Measurements from ENCODE around the gene MBNL3.

Gene MBNL3

DNA sequence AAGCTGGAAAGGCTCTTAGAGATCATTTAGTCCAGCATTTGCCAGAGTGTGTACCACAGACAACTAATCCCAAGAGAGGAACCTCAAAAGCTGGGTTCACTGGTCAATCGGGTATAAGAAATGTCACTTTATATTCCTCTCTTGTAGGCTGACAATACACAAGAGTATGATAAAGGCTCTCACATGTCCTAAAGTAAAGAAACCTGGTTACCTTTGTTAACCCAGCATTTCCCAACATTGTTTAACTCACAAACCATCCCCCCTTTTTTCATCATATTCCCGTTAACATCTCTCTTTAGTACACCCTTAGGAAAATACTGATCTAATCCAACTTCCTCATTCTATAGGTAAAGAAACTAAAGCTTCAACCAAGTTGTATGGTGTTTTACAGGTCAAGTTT lies 74.4 kb downstream of the MBNL3 start:
- DNase-seq (ENCODE audit: low spot score): no peak

DNA sequence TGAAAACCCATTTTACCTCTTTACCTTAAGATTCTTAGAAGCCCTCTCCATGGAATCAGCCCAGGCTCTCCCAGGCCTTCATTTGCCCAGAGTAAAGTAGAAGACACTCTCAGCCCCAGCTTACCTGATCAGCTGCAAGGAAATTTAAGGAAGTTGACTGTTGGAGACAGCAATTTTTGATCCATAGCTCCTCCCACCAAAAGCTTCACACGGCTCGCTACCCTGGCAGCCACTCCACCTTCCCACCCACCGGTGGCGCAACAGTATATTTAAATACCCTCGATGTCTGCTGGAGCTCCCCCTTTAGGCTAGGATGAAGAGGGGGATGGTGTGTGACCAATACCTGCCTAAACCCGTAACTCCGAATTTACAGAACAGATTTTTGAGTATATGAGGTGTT lies 75.4 kb downstream of the MBNL3 start:
- no peak for DNase-seq (ENCODE audit: low spot score)

DNA sequence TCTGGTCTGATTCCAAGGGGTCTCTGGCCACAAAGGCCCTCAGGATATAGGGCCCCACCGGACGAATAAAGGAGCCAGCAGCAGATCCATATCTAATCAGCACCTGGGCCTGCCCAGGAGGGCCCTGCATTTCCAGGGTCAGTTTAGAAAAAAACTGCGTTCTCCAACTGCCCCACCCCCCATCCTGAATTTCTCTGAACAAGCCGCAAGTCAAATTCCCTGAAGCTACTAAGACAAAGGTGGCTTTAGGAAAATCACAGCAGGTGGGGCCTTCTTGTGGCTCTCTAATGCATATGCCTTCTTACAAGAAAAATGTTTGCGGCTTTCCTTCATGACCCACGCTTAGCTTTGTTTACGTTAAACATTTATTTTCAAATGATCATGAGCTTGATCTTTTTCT lies 76.6 kb downstream of the MBNL3 start:
- DNase-seq (ENCODE audit: low spot score): no peak

DNA sequence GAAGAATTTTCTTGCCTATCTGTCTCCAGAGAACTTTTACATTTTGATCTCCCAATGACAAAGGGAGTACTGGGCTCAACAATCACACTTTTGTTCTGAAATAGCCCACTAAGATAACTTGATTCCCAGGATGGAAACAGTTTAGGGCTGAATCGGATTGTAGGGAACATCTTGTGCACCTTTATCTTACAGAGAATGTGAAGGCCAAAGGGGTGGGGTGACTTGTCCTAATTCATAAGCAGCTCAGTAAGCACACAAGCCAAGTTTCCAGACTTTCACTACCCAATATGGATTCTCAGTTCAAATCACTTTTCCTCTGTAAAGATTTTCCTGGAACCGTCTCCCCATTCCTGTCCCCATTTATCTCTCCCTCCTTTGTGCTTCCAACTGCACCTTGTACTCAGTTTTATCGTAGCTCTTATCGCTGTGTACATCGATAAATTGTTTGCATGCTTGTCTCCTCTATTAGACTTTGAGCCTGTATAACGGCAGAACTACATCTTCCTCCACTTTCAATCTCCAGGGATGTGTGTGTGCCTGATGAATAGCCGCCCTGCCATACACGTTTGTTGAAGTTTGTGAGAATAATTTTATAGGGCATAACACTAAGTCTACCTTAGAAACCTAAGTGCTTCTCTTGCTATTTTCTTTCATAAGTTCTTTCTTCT lies 77.4 kb downstream of the MBNL3 start:
- DNase-seq (ENCODE audit: low spot score): no peak

DNA sequence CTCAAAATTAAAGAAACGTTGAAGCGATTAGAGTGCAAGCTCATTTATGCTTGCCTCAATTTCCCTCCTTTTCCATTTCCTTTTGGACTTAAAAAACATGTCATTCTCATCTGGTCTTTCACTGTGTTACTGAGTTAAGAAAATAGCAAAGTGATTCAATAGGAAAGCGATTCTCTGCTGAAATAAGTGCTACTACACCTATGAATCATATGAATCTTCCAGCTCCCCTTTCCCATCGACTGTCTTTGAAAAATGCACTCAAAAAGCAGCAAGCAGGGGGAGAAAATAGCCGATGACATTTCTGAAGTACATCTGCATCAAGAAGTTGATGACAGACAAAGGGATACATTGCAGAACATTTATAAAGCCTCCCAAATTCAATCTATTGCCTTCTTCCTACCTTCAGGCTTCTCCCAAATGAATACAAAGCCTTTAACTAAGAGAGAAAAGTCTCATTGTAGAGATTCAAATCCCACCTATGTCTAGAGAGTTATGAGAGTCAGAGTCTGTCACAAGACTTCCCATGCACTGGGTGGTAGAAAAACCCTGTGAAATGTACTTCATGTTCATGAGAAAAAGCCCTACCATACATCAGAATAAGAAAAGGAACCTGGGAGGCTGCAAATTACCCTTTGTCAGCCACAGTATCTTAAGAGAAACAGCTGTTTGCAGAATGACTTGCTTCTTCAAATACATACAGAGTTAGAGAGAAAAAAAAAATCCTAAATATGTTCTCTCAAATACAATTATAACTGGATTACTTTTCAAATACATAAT lies 78.9 kb downstream of the MBNL3 start:
- no peak for DNase-seq (ENCODE audit: low spot score)

DNA sequence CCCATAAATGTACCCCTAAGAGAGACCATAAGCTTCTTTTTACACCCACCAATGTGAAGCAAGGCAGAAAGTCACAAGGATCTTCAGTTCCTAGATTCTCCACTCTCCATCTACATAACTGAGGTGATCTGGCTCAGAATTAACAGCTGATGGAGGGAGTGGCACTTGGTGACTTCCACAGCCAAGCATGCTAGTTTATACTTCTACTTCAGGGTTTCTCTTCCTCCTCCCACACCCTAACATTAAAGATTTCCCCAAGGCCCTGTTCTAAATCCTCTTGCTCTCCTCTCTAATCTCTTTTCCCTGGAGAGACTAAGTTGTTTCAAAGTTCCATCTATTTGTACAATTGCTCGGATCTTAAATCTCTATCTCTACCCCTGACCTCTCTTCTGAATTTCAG lies 81.1 kb downstream of the MBNL3 start:
- no peak for DNase-seq (ENCODE audit: low spot score)

DNA sequence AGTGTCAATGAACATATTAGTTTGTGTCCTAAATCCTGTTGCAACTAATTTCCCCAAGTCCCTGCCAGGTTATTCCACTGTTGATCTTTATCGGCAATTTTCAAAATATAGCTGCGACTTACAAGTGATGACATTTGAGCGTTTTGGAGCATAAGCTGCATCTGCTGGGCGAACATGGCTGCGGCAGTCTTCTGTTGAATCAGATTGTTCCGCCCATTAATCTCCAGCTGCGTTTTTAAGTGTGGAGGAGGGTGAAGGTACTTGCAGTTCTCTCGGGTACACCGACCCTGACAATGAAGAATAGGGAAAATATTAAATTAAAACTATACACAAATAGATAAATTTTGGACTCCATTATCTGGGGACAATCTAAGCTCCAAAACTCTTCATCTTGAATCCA lies 82.7 kb downstream of the MBNL3 start:
- no peak for DNase-seq (ENCODE audit: low spot score)

DNA sequence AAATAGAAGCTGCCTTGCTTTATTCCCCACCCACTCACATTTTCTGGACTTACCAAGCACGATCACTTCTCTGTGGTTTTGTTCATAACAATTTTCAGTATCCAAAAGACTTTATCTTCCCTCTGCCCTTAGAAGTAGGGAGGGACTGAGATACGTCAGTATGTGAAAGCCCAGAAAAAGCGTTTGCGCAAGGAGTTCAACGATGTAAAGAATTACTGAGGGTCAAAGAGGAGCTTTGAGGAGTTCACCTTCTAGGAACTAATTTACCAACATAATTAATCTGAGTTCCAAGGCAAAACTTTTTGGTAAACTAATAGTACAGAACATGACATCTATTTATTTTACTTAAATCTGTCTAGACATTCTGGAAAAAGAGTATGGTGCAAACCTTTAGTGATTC lies 84.6 kb downstream of the MBNL3 start:
- no peak for DNase-seq (ENCODE audit: low spot score)

DNA sequence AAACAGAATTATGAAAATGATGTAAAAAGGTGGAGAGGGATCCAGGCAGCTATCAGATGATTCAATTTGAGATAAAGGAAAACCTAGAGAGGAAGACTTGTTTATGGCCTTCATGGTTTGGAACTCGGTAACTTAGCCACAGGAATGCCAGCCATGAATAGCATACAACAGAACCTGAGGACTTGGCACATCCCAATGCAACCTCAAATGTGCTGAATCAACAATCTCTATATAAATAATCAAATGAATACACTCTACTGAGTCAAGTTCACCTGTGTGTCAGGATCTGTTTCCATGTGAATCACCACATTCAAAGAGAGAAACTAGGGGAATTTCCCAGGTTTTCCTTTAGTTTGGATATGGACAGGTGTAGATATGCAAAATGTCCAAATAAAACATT lies 86.9 kb downstream of the MBNL3 start:
- DNase-seq (ENCODE audit: low spot score): no peak

DNA sequence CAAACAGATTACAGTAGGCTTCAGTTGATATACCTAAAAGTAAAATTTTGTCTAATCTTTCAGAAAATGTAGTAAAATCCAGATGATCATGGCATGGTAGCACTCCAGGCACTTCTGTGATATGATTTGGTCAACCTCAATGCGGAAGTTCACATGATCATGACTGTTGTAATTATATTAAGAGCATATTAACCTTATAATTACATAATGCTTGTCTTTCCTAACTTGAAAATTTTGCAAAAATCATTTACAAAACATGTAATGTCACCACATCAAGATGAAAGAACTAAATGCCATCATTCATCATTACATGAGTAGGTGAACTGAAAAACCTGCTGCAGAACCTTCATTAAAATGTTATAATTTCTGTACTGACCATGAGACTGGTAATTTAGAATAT lies 88.1 kb downstream of the MBNL3 start:
- DNase-seq (ENCODE audit: low spot score): no peak

DNA sequence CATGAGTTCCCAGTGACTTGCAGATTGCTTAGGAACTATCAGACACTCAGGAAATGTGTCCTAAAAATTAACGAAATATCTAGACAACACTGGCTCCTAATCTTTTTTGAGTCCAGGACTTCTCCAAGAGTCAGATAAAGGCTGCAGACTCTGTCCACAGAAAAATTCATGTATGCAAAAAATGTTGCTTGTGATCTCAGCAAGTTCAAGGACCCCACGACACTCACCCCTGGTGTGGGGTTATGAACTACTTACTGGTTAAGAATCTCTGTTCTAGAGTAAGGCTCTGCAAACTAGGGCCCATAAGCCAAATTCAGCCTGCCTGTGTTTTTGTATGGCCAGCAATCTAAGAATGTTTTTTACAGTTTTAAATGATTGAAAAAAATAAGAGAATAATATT lies 93.2 kb downstream of the MBNL3 start:
- DNase-seq (ENCODE audit: low spot score): no peak

DNA sequence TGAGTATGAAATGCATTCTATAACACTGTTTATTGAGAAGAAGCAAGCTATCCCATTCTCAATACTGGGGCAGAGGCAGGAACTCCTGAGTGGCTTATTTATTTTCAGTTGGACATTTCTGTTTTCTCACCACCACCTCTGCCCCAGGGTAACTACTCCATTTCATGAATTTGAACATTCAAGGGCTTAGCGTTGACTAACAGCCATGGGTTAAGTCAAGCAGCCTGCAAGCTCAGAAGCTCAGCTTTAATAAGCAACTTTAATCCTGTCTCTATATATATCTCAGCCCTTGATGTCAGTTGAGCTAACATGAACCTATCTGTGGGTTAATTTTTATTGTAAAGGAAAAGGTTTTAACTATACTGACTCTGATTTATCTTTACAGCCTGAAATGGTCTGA lies 93.8 kb downstream of the MBNL3 start:
- DNase-seq (ENCODE audit: low spot score): no peak

DNA sequence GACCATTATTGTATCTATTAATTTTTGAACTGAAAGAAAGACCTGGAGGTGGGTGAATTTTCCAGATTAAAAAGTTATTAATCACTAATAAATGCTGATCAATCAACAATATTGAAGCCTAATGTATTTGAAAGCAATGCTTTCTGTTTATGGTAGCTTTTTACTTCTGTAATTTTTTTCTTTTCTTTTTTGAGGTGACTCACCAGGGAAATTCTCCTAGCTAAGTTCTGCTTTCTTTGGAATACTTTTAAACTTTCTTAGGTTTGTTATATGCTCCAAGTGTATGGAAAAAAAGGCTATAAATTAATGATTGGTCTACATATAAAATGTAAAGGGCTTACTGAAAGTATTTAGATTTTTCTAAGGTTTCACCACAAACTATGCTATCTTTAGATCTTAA lies 94.2 kb downstream of the MBNL3 start:
- DNase-seq (ENCODE audit: low spot score): no peak

DNA sequence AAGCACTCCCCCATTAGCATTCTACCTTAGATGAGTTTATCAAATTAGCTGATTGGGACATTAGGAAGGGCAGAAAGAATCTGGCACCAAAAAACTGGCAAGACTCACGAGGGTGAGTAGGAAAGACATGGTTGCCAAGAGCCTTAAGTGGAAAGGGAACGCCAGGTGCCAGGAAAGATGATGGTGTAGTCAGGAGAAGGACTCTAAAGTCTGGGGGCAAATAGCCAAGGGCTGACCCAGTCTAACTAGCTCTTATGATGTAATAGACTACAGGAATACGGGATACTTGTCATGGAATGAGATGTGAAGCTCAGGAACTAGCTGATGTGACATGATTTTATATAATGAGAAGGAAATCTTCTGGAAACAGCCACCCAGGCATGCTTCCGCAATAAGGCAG lies 94.8 kb downstream of the MBNL3 start:
- no peak for DNase-seq (ENCODE audit: low spot score)

DNA sequence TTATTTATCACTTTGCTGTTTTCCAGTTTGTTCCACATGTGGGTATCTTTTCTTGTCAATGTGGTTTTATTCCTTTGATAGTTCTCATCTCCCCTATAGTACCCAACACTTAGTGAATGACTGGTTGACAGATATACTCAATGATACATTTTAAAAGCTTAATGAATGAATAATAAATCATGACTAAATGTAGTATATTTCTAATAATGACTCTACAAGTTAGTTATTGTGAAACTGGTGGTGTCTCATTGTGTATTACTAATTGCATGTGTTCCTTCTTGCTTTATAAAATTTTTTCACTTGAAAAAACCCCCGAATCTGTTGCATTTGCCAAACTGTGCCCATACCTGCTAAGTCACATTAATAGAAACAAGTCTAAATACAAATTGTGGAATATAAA lies 95.4 kb downstream of the MBNL3 start:
- no peak for DNase-seq (ENCODE audit: low spot score)

DNA sequence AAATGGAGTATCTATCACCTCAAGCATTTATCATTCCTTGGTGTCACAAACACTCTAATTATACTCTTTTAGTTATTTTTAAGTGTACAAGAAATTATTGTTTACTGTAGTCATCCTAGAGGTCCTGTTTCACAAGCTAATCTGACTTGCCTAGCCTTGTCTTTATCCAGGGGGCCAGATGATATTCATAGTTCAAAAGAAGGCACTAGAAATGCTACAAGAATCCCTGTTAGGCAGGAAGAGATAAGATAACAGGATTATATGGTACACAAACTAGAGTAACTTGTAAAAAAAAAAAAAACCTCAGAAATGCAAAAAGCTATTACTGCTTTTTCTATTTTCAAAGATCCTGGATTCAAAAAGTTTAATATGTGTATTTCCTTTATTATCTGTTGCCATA lies 95.8 kb downstream of the MBNL3 start:
- no peak for DNase-seq (ENCODE audit: low spot score)

DNA sequence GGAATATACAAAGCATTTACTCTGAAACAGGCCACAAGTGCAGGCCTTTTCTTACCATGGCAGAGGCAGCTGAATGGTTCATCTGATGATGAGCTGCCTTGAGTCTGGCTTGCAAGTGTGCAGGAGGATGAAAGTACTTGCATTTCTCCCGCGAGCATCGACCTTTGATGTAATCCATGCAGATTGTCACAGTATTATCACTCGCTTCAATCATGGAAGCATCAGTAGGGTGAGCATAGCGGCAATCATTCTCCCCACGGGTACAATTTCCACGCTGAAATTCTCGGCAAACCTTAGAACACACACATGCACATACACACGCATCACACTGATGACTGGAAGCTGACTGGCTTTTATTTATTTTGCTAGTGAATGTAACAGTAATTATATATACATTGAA lies 98.0 kb downstream of the MBNL3 start:
- DNase-seq (ENCODE audit: low spot score): no peak

DNA sequence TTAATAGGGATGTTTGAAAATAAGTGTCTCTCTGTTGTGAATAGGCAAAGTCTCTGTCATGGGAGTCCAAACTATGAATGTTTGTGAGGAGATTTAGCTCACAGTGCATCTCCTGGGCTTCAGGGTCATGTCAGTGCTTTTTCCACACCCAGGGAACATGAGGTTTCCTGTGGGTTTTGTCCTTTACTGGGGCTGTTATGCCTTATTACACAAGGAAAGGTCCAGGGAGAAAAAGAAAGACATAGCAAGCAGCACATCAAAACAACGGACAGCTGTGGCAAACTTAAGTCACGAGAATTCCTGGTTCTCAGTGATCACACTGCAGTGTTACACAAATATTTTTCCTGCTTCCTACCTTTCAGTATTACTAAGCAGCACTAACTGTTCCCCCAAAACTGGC lies 99.4 kb downstream of the MBNL3 start:
- DNase-seq (ENCODE audit: low spot score): no peak

DNA sequence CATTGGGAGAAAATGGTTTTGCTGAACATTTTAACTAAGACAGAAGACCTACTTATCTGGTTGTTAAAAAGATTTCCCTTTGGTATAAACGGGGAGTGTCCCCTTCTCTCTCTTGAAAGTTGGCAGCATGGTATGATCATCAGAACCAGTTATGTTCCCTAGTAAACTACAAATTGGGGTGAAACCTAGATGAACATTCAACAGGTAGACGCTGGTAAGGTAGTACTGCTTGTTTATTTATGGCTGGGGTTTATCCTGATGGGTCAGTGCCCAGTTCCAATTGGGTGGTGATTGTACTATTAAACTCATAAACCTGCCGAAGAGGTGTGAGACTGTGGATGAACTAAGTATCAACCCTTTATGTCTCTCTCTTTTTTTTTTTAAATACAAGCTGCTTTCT lies 100.5 kb downstream of the MBNL3 start:
- no peak for DNase-seq (ENCODE audit: low spot score)

DNA sequence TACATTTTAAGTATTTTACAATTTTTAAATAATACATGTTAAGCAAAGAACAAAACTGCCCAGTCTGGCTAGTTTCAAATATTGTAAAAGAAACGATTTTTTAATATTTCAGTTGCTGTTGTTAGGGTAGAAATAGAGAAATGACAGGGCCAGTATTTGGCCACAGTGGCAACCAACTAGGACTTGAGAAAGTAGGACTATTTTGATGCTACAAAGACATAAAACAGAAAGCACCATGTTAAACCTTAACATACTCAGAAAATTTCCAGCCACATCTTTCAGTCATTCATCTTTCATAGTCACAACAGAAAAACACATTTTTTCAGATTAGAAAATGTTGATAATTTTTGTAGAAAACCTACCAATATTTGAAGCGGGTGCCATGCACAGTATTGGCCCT lies 104.5 kb downstream of the MBNL3 start:
- DNase-seq (ENCODE audit: low spot score): no peak

DNA sequence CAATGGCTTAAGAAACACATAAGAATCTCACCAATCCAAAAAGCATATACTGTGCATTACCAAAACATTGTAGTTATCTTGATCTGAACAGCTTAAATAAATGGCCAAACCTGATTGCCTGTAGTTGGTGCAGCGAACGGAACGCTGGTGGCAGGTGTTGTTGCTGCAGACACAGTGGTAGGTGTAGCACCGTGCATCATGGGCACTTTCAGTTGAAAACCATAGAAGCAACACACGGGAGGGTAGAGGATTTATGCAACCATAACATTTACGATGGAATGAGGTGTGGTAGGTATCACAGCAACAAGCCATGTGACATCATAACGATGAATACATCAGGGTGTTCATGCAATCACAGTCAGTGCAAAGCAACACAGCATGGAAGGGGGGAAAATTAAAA lies 106.8 kb downstream of the MBNL3 start:
- no peak for DNase-seq (ENCODE audit: low spot score)

DNA sequence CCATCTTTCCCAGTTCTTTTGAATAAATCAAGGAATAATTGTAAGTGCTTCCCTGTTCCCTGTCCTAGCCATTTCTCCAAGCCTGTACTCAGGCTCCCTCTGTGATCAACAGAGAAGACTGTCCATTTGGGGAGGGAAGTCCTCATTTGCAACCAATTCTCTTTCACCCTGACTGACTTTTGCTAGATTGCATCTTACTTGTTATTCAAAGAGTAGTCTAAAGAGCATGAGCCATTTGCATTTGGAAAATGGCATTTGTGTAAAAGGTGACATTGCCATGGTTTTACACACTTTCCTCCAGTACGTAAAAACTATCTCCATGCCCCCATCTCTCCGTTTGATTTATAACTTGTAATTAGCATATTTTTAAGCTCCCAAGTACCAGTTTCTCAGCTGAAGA lies 110.6 kb downstream of the MBNL3 start:
- no peak for DNase-seq (ENCODE audit: low spot score)

DNA sequence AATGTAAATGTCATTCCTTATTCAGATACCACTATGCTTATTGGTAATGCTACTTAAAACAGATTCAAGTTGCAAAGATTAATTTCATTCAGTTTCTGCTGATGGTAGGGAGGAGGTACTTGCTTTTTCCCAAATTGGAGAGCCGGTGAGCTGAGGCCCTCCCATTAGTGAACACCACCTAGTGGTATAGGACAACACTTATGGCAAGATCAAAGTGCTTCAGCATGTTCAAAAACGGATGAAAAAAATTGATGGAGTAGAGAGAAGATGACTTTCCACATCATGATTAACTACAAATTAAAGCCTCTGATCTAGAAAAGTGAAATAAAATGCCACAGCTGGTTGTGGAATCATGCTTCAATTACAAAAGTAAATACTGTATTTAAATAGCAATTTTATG lies 112.9 kb downstream of the MBNL3 start:
- no peak for DNase-seq (ENCODE audit: low spot score)

DNA sequence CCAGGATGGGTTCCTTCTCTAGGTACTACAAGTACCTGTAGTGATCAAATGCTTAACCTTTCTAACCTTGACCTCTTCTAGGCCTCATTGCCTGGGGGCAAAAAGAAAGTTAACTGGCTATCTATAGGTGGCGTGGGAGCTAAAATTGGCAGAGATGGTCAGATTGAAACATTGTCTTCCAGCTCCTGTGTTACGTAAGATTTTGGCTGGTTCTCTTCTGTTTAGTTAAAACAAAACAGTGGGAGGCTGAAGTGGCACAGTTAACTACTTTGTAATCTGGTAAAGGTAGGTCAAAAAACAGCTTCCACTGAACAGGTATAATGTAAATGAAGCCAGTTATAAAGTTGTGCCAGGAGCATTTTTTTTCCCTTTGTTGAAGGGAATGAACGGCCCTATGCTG lies 115.2 kb downstream of the MBNL3 start:
- no peak for DNase-seq (ENCODE audit: low spot score)

Measured in CD4-positive, alpha-beta T cell treated with Interleukin-2 at 100 ng/mL for 4 hours (primary cell).